Right cardiac atrium (tissue), 5 donors: Measurements from ENCODE around the gene SMARCE1. TPM values are rescaled to one million over a fixed set of nuclear protein-coding genes. Genes with fewer than 3 reads are reported as not detected.
A peak's percentile ranks its signal among the peaks of the same experiment; 100 is the strongest.

ENCODE experiments used
- ATAC-seq, 2 donors: fragments of 200-7000 bp; cut with Tn5 transposase; one replicate each; pipeline versions ENCODE4 v1.8.0 to v1.9.1; 2020; ENCODE audit warnings: moderate library complexity in 2 of 2, mild to moderate bottlenecking in 1 of 2
- DNase-seq, 3 donors: peaks; one replicate each; pipeline ENCODE4 v3.0.0-alpha.2; 2020
- H3K27ac ChIP-seq: one replicate; pipeline ENCODE4 v1.5.1; 2013; ENCODE audit warnings: mild to moderate bottlenecking, low read length, control low read depth, moderate library complexity
- H3K27me3 ChIP-seq: one replicate; pipeline ENCODE4 v1.6.1; 2013; ENCODE audit not compliant: control insufficient read depth, insufficient read depth
- H3K4me1 ChIP-seq: one replicate; pipeline ENCODE4 v1.6.1; 2013; ENCODE audit warnings: low read length; ENCODE audit not compliant: control insufficient read depth, insufficient read depth
- H3K4me3 ChIP-seq: one replicate; pipeline ENCODE4 v1.5.1; 2013; ENCODE audit warnings: low read length, control low read depth
- H3K9me3 ChIP-seq: one replicate; pipeline ENCODE4 v1.6.1; 2013; ENCODE audit warnings: low read length; ENCODE audit not compliant: control insufficient read depth
- WGBS: extraction: QIAGEN DNeasy Blood & Tissue Kit; methylation state at CpG from one replicate; pipeline ENCODE4 v1.1.7; 2013; 5-methylcytosine and 5-hydroxymethylcytosine counted together
- intact Hi-C, 4 donors: fragments of 100-400 bp; cut with DNase I; formaldehyde crosslinking; loops; one replicate each; pipeline versions ENCODE4 v1.11.0 to v1.14.0; 2022 to 2023
- polyA plus RNA-seq: library from polyadenylated mRNA; stranded (reverse); fragments of 200-250 nt; gene quantifications from one replicate; pipeline ENCODE4 v1.2.3, GENCODE V29; 2013
- total RNA-seq, 4 donors: library from RNA; stranded (reverse); fragmentation: NEBNext Ultra II Directional; extraction: Animal tissue kit (Norgen Biotek cat#: 25700); gene quantifications; one replicate each; pipeline ENCODE4 v1.2.1, GENCODE V29; 2021
- donor health status: healthy with polysubstance abuse.
- donor health status: DM: no; HTN: yes; CAD: no.
- donor health status: DM: no; HTN: no; CAD: no.
- donor health status: DM: no; HTN: yes; CAD: no; lungs with severe emphysema.
- donor health status: DM: yes; HTN: yes; CAD: no.

Gene SMARCE1
- total and polyA plus RNA-seq, 5 donors = 51.8 to 72.0 (median 71.0) TPM

DNA sequence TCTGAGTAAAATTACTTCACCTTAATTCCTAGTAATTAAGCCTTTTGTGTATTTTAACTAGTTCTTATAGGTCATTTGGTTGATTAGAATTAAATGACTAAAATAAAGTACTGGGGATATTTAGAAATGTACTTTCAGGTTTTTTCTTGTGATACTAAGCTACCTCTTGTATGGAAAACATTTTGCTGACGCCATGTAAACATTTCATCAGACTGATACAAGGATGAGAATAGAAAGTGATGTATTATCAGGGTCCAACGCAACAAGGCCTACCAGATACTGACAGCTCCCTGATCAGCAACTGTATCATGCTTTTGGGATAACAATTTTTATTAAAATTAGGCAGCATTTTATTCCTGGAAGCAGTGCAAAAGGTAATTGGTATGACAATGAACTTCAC is 1.7 kb downstream of the SMARCE1 start:
- intact Hi-C loops = no loop called here
- H3K4me3 ChIP-seq = no peak overlapping the region
- H3K27me3 ChIP-seq = no peaks in the 10 kb centered on the region
- peaks cover 5% of the 10 kb centered on the region for H3K4me1 ChIP-seq
- DNase-seq (no peak), ATAC-seq (no peak)
- H3K9me3 ChIP-seq = no peaks in the 10 kb centered on the region
- WGBS = 40% methylated on average over 2 of the region's 2 CpGs
- no peak overlapping the region for H3K27ac ChIP-seq

DNA sequence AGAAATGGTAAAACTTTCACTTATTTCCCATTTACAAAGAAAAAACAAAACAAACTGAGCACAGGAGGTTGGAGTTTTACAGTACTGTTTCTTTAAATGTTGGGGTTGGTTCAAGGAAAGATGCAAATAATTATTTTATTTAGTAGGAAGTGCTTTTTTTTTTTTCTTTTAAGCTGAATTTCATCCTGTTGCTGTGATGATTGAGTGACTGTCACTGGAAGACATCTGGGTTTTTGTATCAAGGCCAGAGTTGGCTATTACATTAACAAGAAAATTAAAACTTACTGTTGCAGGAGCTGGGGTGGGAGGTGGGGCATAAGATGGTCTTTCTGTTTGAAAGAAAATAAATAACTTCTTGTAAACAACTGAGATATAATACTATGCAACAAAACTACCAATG is 2.3 kb downstream of the SMARCE1 start:
- Histone ChIP-seq H3K9me3 (no peaks in the 10 kb centered on the region), H3K4me3 (no peak overlapping the region), H3K27me3 (no peaks in the 10 kb centered on the region), H3K4me1 (peaks cover 5% of the 10 kb centered on the region), H3K27ac (no peak overlapping the region)
- no peak for DNase-seq
- no peak for ATAC-seq
- intact Hi-C loops = no loop called here

DNA sequence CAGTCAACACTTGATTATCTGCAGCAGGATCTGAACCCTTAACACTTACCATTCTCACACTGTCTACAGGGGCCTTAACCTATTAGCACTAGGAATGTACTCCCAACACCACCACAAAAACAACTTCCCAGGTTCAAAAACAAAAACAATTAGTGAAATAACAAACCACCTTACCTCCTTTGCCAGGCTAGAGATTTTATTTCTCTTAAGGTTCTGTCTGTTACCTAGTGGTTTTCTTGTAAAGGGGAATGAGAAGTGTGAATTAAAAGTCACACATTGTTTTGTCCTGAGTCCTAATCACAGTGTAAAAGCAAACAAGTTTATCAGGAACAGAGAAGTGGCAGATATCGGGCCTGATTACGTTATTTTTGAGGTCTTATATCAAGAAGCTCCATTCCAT is 9.7 kb downstream of the SMARCE1 start:
- Histone ChIP-seq H3K4me1 (peaks cover 2% of the 10 kb centered on the region), H3K4me3 (no peak overlapping the region), H3K27ac (no peak overlapping the region), H3K9me3 (no peaks in the 10 kb centered on the region), H3K27me3 (no peaks in the 10 kb centered on the region)
- ATAC-seq = no peak
- DNase-seq = no peak
- intact Hi-C loops = no loop called here
- 66% methylated on average over 2 of the region's 2 CpGs for WGBS

DNA sequence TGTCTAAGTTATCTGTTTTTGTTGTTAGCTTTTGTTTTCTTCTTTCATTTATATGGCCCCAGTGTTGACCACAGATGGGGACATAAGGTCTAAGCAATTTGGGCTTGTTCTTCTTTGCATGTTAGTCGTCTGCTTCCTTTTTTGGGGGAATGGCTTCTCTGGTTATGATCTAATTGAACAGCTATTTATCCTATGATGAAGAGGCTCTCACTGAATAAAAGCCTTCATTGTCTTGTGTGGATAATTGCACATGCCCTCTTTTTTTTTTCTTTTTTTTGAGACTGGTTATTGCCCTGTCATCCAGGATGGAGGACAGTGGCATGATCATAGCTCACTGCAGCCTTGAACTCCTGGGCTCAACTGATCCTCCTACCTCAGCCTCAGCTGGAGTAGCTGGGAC is 13.7 kb downstream of the SMARCE1 start:
- WGBS = 63% methylated on average over 1 of the region's 1 CpG
- H3K4me1 ChIP-seq = peaks cover under 1% of the 10 kb centered on the region
- no peak for ATAC-seq
- H3K27me3 ChIP-seq = no peaks in the 10 kb centered on the region
- intact Hi-C loops = no loop called here
- no peak overlapping the region for H3K27ac ChIP-seq
- no peak for DNase-seq
- no peaks in the 10 kb centered on the region for H3K9me3 ChIP-seq
- no peak overlapping the region for H3K4me3 ChIP-seq

DNA sequence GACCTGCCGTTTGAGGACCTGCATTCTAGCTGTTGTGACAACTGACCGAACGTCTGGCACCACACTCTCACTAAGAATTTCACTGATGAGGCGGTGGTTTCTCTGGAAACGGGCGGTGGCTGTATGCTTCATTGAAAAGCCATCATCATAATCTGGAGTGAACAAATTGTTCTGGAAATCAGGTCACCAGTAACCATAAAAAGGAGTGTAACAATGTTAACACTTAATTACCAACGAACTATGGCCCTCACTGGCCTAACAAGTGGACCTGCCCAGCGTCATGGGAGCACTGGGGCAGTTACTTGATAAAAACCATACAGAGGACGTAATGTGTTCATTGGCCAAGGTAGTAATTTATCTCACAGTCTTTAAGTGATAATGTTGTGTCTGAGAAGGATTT is 15.4 kb downstream of the SMARCE1 start:
- ATAC-seq (peak in 1 of 2 donors; percentile 48), DNase-seq (peak in 1 of 3 donors; percentile 79)
- H3K27ac ChIP-seq = no peak overlapping the region
- no peak overlapping the region for H3K4me3 ChIP-seq
- WGBS = 61% methylated on average over 9 of the region's 9 CpGs
- H3K4me1 ChIP-seq = no peaks in the 10 kb centered on the region
- no peaks in the 10 kb centered on the region for H3K27me3 ChIP-seq
- intact Hi-C loops = no loop called here
- H3K9me3 ChIP-seq = no peaks in the 10 kb centered on the region

DNA sequence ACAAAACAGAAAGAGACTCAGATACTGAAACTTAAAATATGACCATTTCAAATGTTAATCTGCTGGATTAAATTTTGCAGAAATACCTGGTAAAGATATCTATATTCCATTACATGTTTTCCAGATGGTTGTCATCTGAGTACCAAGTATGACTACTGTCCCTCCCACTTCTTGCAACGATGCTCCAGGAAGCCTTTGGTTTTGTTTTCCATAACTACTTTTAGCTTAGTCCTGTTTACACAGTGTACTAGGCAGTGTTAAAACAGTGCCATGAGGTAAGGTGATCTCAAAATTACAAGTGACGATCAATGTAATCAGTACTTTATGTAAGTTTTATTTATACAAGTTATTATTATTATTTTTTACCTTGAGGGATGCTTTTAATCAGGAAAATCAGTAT is 17.8 kb downstream of the SMARCE1 start:
- 45% methylated on average over 2 of the region's 2 CpGs for WGBS
- no peak overlapping the region for H3K4me3 ChIP-seq
- H3K4me1 ChIP-seq = no peaks in the 10 kb centered on the region
- intact Hi-C loops = no loop called here
- H3K9me3 ChIP-seq = no peaks in the 10 kb centered on the region
- DNase-seq (no peak), ATAC-seq (no peak)
- H3K27ac ChIP-seq = no peak overlapping the region
- H3K27me3 ChIP-seq = no peaks in the 10 kb centered on the region

DNA sequence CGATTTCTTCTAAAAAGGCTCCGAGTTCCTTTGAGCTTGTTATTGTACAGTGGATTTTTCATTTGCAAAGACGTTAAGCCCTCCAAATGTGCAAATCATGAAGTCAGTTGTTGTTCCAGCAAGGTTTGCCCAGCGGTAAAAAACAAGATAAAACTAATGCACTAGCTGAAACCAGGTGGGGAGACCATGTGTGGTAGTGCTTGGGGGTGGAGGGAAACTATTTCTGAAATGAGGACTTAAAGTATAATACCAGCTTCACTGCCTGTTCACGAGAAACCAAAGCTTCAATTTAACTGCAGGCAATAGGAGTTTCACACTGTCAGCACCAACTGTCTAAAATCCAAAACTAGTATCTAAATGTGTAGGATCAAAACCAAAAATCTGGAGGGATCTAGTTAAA is 22.3 kb downstream of the SMARCE1 start:
- H3K27ac ChIP-seq = no peak overlapping the region
- H3K9me3 ChIP-seq = no peaks in the 10 kb centered on the region
- H3K4me1 ChIP-seq = no peaks in the 10 kb centered on the region
- intact Hi-C loops = no loop called here
- H3K27me3 ChIP-seq = no peaks in the 10 kb centered on the region
- DNase-seq (no peak), ATAC-seq (no peak)
- H3K4me3 ChIP-seq = no peak overlapping the region
- WGBS = 50% methylated on average over 5 of the region's 5 CpGs

DNA sequence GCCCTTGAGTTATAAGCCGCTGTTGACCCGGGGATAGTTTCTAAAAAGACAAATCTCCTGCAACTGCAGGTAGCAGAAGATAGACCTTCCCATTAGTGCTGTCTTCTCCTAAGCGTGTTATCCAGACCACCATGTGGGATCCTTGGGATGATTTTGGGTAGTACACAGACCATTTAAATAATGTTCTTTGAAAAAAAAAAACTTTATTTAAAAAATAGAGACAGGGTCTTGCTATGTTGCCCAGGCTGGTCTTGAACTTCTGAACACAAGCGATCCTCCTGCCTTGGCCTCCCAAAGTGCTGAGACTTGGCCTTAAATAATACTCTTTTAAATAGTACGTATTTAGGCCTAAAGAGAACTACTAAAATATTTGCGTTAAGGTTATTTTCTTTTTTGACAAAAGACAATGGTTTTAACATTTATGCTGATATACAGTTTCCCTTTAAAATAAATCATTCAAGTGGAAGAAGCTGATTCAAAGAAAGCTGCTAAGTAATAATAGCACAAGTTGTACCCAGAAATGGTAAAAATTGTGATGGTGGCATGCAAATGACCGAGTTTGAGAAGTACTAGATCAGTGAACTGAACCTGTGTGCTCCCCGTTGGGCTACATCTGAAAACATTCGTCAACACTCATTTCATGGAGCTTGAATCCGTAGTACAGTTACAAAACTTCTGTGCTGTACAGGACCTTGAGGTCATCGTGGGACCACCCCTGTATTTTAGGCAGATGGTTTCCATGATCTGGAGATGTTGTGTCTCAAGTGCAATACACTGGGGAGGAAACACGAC is 24.0 kb downstream of the SMARCE1 start:
- DNase-seq (no peak), ATAC-seq (no peak)
- intact Hi-C loops = loop anchor here in 1 of 4 donors (5.0 kb wide), 1 partner anchor 169 kb away; no protein-coding TSS in a partner anchor
- Histone ChIP-seq H3K9me3 (no peaks in the 10 kb centered on the region), H3K27me3 (no peaks in the 10 kb centered on the region), H3K4me3 (no peak overlapping the region), H3K27ac (no peak overlapping the region), H3K4me1 (no peaks in the 10 kb centered on the region)
- whole genome bisulfite sequencing = 78% methylated on average over 12 of the region's 12 CpGs

DNA sequence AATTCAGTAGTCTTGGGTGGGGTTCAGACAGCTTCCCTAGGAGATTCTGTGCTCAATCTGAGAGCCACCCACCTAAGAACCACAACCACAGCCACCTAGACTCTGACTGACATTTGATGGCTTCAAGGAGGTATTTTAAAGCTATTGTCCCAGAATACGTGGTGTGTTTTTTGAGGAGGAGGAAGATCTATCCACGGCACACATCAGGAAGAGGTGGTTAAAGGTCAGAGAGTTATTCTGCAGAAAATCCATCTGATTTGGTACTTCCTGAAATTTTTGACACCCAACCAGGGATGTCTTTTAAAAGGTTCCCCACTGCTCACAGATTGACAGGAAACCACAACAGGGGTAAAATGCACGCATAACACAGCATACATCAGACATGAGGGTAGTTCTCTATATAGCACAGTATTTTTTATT is 25.1 kb downstream of the SMARCE1 start:
- Histone ChIP-seq H3K27ac (no peak overlapping the region), H3K4me3 (no peak overlapping the region), H3K27me3 (no peaks in the 10 kb centered on the region), H3K4me1 (peaks cover 3% of the 10 kb centered on the region), H3K9me3 (no peaks in the 10 kb centered on the region)
- 50% methylated on average over 3 of the region's 3 CpGs for whole genome bisulfite sequencing
- intact Hi-C loops = loop anchor here in 1 of 4 donors (5.0 kb wide), 1 partner anchor 170 kb away; no protein-coding TSS in a partner anchor
- no peak for ATAC-seq
- DNase-seq = no peak

DNA sequence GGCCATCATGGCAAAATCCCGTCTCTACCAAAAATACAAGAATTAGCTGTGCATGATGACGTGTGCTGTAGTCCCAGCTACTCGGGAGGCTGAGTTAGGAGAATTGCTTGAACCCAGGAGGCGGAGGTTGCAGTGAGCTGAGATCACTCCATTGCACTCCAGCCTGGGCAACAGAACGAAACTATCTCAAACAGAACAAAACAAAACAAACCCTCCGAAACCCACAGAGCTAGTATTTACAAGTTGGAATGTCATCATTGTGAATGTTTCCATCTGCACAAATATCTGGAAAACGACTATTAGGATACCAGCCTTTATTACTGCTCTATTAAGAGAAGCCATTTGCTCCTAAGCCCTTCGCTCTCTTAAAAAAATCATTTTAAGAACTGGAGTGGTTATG is 26.0 kb downstream of the SMARCE1 start:
- intact Hi-C loops = loop anchor here in 1 of 4 donors (5.0 kb wide), 1 partner anchor 171 kb away; no protein-coding TSS in a partner anchor
- no peak for DNase-seq
- no peaks in the 10 kb centered on the region for H3K27me3 ChIP-seq
- H3K9me3 ChIP-seq = no peaks in the 10 kb centered on the region
- H3K27ac ChIP-seq = no peak overlapping the region
- 67% methylated on average over 8 of the region's 8 CpGs for WGBS
- peaks cover 3% of the 10 kb centered on the region for H3K4me1 ChIP-seq
- H3K4me3 ChIP-seq = no peak overlapping the region
- ATAC-seq = no peak

DNA sequence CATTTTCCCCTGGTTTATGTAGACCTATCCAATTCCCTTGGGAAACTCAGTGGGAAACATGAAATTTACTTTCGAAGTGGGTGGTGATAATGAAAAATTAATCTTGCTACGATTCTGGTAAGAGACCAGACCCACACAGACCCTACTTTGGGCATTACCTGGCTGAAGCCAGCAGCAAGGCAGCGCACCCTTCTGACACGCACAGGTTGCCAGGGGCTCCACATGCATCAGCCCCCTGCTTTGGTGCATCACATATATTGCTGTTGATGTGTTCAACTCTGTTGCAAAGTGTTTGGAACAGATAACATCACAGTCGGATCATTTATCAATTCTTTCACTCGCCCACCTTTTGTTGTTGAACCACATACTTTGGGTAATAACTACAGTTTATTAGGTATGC is 26.6 kb downstream of the SMARCE1 start:
- DNase-seq (no peak), ATAC-seq (no peak)
- peaks cover 3% of the 10 kb centered on the region for H3K4me1 ChIP-seq
- H3K27ac ChIP-seq = no peak overlapping the region
- intact Hi-C loops = loop anchor here in 1 of 4 donors (5.0 kb wide), 1 partner anchor 171 kb away; no protein-coding TSS in a partner anchor
- WGBS = 86% methylated on average over 6 of the region's 6 CpGs
- no peak overlapping the region for H3K4me3 ChIP-seq
- no peaks in the 10 kb centered on the region for H3K27me3 ChIP-seq
- no peaks in the 10 kb centered on the region for H3K9me3 ChIP-seq
